Heart right ventricle (tissue), 16 donors: ENCODE measurements around the gene ZBTB46. TPM values are rescaled to one million over a fixed set of nuclear protein-coding genes. Genes with fewer than 3 reads are reported as not detected.

Experiments used
- ATAC-seq, 8 donors: fragments of 200-7000 bp; cut with Tn5 transposase; one replicate each; pipeline ENCODE4 v1.9.1; 2020; ENCODE audit warnings: mild to moderate bottlenecking in 8 of 8, moderate library complexity in 8 of 8, moderate number of reproducible peaks in 1 of 8
- DNase-seq, 2 donors: peaks; one replicate each; pipeline ENCODE4 v3.0.0-alpha.2; 2020
- H3K27ac ChIP-seq, 10 donors: fragments of 200-600 bp; sonication (generic) in 2 of 10; one replicate each; pipeline versions ENCODE4 v1.5.0 to v1.8.0; 2020 to 2022; ENCODE audit warnings: mild to moderate bottlenecking in 3 of 10
- H3K27me3 ChIP-seq, 7 donors: fragments of 200-600 bp; one replicate each; pipeline ENCODE4 v1.8.0; 2021 to 2022; ENCODE audit warnings: mild to moderate bottlenecking in 2 of 7
- H3K36me3 ChIP-seq, 9 donors: fragments of 200-600 bp; sonication (generic) in 1 of 9; one replicate each; pipeline versions ENCODE4 v1.5.0 to v1.8.0; 2020 to 2022; ENCODE audit warnings: mild to moderate bottlenecking in 2 of 9
- H3K4me1 ChIP-seq, 9 donors: fragments of 200-600 bp; sonication (generic) in 1 of 9; one replicate each; pipeline versions ENCODE4 v1.5.0 to v1.8.0; 2020 to 2022; ENCODE audit warnings: mild to moderate bottlenecking in 4 of 9
- H3K4me3 ChIP-seq, 10 donors: fragments of 200-600 bp; sonication (generic) in 2 of 10; one replicate each; pipeline versions ENCODE4 v1.5.0 to v1.8.0; 2020 to 2022; ENCODE audit warnings: mild to moderate bottlenecking in 7 of 10, moderate library complexity in 2 of 10
- H3K9me3 ChIP-seq, 11 donors: fragments of 200-600 bp in 10 of 11; sonication (generic) in 2 of 11; one replicate each; pipeline versions ENCODE4 v1.5.0 to v1.8.0; 2013 to 2022; ENCODE audit warnings: mild to moderate bottlenecking in 2 of 11, control low read depth in 1 of 11, moderate library complexity in 1 of 11
- WGBS, 2 donors: extraction: QIAGEN DNeasy Blood & Tissue Kit; methylation state at CpG; one replicate each; pipeline ENCODE4 v1.1.7; 2013; ENCODE audit warnings: inconsistent platforms in 1 of 2; 5-methylcytosine and 5-hydroxymethylcytosine counted together
- intact Hi-C, 10 donors: fragments of 100-400 bp; cut with DNase I; formaldehyde crosslinking; loops; one replicate each; pipeline versions ENCODE4 v1.11.1 to v1.14.2; 2022
- polyA plus RNA-seq, 2 donors: library from polyadenylated mRNA; stranded (reverse); fragments of 200-250 nt; gene quantifications; one replicate each; pipeline ENCODE4 v1.2.3, GENCODE V29; 2013
- total RNA-seq, 10 donors: library from RNA; stranded (reverse); fragmentation: NEBNext Ultra II Directional in 3 of 10; extraction: Animal tissue kit (Norgen Biotek cat#: 25700) in 3 of 10; gene quantifications; one replicate each; pipeline versions ENCODE4 v1.2.1 to v1.2.4, GENCODE V29; 2021 to 2023
- TF ChIP-seq, protein P1 (sequence below), 9 donors: fragments of 200-600 bp; sonication (generic) in 2 of 9; IDR thresholded peaks; one replicate each; pipeline versions ENCODE4 v1.5.0 to v1.8.0; 2021 to 2022; ENCODE audit warnings: antibody characterized with exemption in 9 of 9, mild to moderate bottlenecking in 5 of 9, moderate library complexity in 1 of 9
- donor health status: Arrhythmogenic right ventricular cardiomyopathy.
- donor health status: ischemic (EF 13 %, LVEDD 7.1; RV severe dilation, severe dysfunction).
- donor health status: healthy with polysubstance abuse.
- donor health status: DM: no; HTN: yes; CAD: no.
- donor health status: DM: no; HTN: no; CAD: no.
- donor health status: ischemic (EF 25% LVEDD 6.9; RV normal size, moderate dysfunction).
- donor health status: ischemic (EF 25% LVEDD 5.7; RV mildly dilated, moderate dysfunction).
- donor health status: healthy.
- donor health status: DM: yes; HTN: yes; CAD: no.
- donor health status: Ischemic cardiomyopathy.
- donor health status: ischemic (EF 35%, LVEDD 5.7; RV mildly dilated, moderate dysfunction).
- donor health status: nonischemic (EF 11% LVEDD 7.7; RV severe dilation, severe dysfunction).
- donor health status: DM: yes; HTN: yes; CAD: no.
- donor health status: PGD.
- donor health status: ischemic (EF 29% LVEDD 5.4; RV normal size, mild dysfunction).
- donor health status: nonischemic (EF 23%, LVEDD 6.1; RV moderate dilation, normal function).

The ZBTB46 gene
- total and polyA plus RNA-seq, 12 donors, result 5.6 to 25.4 (median 14.4) TPM

DNA sequence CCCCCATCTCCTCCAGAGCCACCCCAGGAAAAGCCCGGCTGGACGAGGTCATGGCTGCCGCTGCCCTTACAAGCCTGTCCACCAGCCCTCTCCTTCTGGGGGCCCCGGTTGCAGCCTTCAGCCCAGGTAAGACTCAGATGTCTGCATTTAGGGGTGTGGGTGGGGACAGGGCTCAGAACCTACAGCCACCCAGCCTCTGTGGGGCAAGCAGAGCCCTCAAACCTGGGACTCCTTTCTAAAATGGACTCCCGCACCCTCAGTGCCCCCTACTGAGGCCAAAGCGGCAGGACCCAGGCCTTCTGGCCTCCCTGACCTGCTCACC, 89.7 kb downstream of the ZBTB46 start:
- peak overlapping the region in 9 of 10 donors; percentile 84 to 96 (median 92) for H3K27ac ChIP-seq
- peaks cover 31 to 52% (median 38%) of the 10 kb centered on the region in 9 donors for H3K4me1 ChIP-seq
- H3K9me3 ChIP-seq, result no peaks in the 10 kb centered on the region
- H3K4me3 ChIP-seq, result peak overlapping the region in 9 of 10 donors; percentile 60 to 86 (median 71)
- peaks cover 0 to 58% (median 20%) of the 10 kb centered on the region in 9 donors for H3K36me3 ChIP-seq
- ATAC-seq, result no peak
- TF ChIP-seq, protein P1, sequence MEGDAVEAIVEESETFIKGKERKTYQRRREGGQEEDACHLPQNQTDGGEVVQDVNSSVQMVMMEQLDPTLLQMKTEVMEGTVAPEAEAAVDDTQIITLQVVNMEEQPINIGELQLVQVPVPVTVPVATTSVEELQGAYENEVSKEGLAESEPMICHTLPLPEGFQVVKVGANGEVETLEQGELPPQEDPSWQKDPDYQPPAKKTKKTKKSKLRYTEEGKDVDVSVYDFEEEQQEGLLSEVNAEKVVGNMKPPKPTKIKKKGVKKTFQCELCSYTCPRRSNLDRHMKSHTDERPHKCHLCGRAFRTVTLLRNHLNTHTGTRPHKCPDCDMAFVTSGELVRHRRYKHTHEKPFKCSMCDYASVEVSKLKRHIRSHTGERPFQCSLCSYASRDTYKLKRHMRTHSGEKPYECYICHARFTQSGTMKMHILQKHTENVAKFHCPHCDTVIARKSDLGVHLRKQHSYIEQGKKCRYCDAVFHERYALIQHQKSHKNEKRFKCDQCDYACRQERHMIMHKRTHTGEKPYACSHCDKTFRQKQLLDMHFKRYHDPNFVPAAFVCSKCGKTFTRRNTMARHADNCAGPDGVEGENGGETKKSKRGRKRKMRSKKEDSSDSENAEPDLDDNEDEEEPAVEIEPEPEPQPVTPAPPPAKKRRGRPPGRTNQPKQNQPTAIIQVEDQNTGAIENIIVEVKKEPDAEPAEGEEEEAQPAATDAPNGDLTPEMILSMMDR (IDR thresholded peaks at IDR 0.05), result no peak
- WGBS, 2 donors, result 18 to 33% methylated on average over 6 of the region's 6 CpGs
- H3K27me3 ChIP-seq, result peaks cover 0 to 18% (median 0%) of the 10 kb centered on the region in 7 donors
- intact Hi-C loops, result no loop called here
- no peak for DNase-seq

DNA sequence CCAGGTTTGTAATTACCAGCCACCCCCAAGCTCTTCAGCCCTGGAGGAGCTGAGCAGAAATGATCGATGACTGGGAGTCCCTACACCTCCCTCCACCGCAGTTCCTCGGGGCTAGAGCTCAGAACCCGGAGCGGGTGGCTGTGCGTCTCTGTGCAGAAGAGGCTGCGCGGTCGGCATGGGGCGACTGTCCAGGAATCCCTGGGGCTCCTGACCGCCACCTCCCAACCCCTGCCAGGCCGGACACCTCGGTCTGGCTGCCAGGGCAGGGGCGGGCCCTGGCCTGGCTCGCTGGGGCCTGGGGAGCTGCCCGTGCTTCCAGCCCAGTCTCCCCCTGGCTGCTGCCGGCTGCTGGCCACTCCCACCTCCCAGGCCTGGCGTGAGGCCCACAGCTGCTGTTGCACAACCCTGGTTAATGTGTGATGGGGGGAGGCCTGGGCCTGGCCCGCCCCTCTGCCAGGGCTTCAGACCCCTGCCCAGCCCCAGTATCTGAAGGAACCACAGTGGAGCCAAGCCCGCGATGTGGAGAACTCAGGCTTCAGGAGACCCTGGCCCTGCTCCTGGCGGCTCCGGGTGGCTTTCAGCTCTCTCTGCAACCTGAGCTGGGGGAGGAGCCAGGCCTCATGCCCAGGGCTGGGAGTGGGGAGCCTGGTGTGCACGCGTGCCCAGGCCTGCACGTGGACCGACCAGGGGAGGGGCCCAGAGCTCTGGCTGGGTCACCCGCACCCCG, 90.3 kb downstream of the ZBTB46 start:
- TF ChIP-seq, protein P1 (IDR thresholded peaks at IDR 0.05), result peak in 6 of 9 donors; percentile 27 to 66 (median 47)
- WGBS, 2 donors, result 1% methylated on average over 29 of the region's 29 CpGs
- Histone ChIP-seq H3K4me3 (peak overlapping the region; percentile 30 to 86 (median 70)), H3K27me3 (peaks cover 0 to 19% (median 0%) of the 10 kb centered on the region in 7 donors), H3K27ac (peak overlapping the region; percentile 84 to 96 (median 92)), H3K4me1 (peaks cover 31 to 52% (median 38%) of the 10 kb centered on the region in 9 donors), H3K36me3 (peaks cover 0 to 59% (median 21%) of the 10 kb centered on the region in 9 donors), H3K9me3 (no peaks in the 10 kb centered on the region)
- ATAC-seq (peak; percentile 75 to 91 (median 85)), DNase-seq (peak; percentile 93 to 95)
- intact Hi-C loops, result no loop called here

- TF ChIP-seq, protein P1 (IDR thresholded peaks at IDR 0.05), result no peak
- intact Hi-C loops, result no loop called here
- ATAC-seq (peak in 4 of 8 donors; percentile 0 to 13 (median 4)), DNase-seq (peak in 1 of 2 donors; percentile 65)
- Histone ChIP-seq H3K4me3 (peak overlapping the region; percentile 30 to 86 (median 70)), H3K27me3 (peaks cover 0 to 19% (median 0%) of the 10 kb centered on the region in 7 donors), H3K9me3 (no peaks in the 10 kb centered on the region), H3K4me1 (peaks cover 31 to 52% (median 38%) of the 10 kb centered on the region in 9 donors), H3K36me3 (peaks cover 0 to 59% (median 25%) of the 10 kb centered on the region in 9 donors), H3K27ac (peak overlapping the region; percentile 84 to 96 (median 92))
- 0 to 1% methylated on average over 55 to 79 of the region's 80 CpGs for WGBS, 2 donors
Measured at GRCh38 chr20:63740070-63740626, 90.9 kb downstream of the ZBTB46 start.
